GM18499 (cell line): Measurements from ENCODE around the gene CSNK1D.
"Not testable (repeated sequence)": the region's sequence is repeated elsewhere in the genome, so short reads cannot be mapped to it uniquely, and the experiment has no call there.

Experiments used
- ATAC-seq: cut with Tn5 transposase; IDR thresholded peaks from one replicate; pipeline ENCODE4 v1.9.1; 2021; ENCODE audit warnings: moderate number of reproducible peaks; ENCODE audit not compliant: insufficient read depth, unreplicated experiment

Gene CSNK1D

GRCh38 chr17:82276938-82277337 lies 3.4 kb upstream of the CSNK1D start:
- no peak for ATAC-seq

DNA sequence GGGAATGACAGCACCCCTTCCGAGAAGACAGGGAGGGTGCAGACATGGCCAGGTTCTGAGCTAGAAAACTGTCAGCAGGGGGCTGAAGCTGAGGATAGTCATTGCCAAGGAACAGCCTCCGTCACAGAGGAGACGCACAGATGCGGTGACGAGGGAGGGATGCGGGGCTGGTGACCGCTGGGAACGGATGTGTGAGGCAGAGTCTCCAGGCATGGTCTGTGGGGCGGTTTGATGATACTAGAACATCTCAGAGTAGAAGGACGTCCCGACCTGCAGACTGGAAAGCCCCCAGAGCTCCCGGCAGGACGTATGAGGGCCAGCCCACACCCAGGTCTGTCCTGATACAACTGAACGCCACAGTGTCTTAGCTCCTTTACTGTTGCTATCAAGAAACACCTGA lies 1.8 kb upstream of the CSNK1D start:
- no peak for ATAC-seq

DNA sequence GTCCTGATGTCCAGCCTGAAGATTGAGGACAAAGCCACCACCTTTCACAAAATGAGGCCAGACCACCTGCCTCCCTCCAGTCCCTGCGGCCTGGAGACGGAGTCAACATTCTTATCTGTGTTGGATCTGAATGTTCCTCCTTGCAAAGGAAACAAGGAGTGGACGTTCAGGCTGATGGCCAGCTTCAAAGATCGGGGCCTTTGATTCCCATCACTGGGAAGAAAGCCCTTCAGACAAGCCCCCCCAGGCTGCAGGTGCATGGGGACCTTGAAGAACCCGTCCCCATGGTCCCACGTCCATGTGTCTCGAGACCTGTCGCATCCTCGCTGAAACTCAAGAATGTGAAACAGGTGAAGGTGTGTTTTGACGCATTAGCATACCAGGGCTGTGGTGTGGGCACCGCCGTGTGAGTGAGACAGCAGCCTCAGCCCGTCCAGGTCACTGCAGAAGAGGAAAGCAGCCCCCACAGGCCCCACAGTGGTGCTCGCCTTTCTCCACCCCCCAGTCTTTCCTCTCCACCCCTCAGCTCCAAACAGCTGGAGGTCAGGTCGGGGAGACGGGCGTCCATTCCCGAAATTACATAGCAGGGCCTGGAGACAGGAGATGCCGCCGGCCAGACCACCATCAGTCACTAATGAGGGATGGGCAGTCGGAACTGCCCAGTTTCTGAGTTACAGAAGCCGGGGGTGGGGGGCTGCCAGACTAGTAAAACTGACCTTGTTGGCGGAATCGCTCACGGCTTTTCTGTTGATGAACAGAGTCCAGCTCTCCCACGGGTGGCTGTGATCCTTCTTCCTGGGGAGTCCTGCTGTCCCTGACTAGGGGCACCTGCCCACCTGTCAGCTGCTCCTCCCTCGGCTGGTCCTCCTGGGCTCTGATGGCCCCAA lies 877 bp upstream of the CSNK1D start:
- ATAC-seq = no peak

GRCh38 chr17:82272495-82273326 lies 789 bp downstream of the CSNK1D start:
- ATAC-seq = no peak

DNA sequence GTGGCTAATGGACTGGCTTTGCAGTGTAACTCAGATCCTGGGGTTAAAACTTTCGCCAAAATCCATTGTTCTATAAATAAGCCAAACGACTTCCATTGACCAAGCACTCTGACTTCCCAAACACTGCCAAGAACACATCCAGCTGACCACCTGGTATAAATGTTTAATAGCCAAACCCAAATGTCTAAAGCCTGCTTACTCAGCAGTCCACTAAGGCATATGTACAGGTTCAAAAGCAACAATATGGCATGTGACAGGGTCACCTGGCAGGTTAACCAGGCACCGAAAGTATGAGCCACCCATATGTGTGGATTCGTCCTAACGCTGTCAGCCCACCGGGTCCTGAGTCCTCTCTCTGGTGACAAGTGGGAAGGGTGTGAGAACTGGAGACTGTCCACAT lies 2.1 kb downstream of the CSNK1D start:
- ATAC-seq = no peak

DNA sequence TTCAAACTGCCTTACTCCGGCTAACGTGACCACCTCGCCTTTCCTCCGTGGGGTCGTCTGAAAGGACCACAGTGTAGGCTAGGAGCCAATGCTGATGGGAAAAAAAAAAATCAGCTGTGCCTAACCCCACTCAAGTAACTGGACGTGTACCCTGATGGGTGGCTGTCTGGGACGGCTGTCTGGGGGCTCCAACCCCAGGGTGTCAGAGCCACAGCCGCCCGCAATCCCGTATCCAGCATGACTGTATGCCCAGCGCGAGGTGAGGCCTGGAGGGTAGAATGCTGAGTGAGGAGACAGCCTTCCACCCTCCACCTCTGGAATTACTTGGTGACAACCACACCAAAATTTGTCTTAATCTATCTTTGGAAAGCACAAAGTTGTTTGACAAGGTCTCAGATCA lies 2.8 kb downstream of the CSNK1D start:
- no peak for ATAC-seq

GRCh38 chr17:82269882-82270500 lies 3.5 kb downstream of the CSNK1D start:
- ATAC-seq = no peak

- ATAC-seq = no peak
Measured at GRCh38 chr17:82269138-82269881, 4.2 kb downstream of the CSNK1D start.

DNA sequence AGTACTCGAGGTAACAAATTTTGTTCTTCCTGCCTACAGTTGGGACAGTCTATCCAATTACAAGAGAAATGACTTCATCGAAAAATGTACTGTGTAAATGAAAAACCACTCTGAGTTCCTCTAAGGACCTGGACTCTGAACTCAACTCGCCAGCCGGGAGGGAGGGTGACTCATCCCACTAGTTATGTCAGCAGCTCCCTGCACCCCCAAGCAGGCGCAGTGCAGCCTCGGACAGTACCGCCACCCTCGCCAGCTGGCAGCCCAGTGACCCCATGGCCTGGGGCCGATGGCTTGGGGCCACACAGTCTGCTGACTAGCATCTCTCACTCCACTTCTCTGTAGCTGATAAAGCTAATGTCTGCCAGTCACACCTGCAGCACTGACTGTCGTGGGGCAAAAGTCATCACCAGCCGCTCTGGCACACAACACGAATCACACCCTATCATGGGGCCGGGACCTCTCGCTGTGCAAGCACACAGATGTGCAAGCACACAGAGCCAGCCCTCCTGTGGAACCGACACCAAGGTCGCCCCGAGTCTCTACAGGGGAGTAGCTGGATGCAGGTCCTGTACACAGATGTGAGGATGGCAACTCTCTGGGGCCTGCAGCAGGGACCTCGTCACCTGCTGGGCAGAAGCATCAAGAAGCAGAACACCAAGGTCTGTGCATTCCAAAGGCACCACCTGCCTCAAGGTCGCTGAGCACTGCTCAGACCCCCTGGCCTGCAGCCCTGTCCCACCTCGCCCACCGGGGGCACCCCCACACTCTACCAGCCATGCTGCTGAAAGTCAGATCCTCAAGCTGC lies 5.7 kb downstream of the CSNK1D start:
- no peak for ATAC-seq

- no peak for ATAC-seq
Measured at GRCh38 chr17:82266142-82266541, 7.4 kb downstream of the CSNK1D start.

- ATAC-seq = no peak
Measured at GRCh38 chr17:82263641-82264040, 9.9 kb downstream of the CSNK1D start.

DNA sequence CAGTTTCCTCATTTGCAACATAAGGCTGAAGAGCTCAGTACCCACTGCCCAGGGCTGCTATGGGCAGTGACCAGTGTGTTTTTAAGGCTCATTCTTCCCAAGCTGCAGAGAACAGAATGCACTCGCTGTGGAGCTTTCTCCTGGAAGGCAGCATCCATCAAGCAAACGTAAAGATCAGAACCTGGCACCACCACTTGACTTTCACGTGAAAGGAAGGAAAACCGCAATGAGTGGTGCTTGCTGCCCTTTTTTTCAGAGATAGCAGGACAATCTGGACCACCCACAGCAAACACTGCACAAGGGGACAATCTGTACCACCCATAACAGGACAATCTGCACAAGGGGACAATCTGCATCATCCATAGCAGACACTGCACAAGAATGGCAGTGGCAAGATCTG lies 11.2 kb downstream of the CSNK1D start:
- no peak for ATAC-seq

DNA sequence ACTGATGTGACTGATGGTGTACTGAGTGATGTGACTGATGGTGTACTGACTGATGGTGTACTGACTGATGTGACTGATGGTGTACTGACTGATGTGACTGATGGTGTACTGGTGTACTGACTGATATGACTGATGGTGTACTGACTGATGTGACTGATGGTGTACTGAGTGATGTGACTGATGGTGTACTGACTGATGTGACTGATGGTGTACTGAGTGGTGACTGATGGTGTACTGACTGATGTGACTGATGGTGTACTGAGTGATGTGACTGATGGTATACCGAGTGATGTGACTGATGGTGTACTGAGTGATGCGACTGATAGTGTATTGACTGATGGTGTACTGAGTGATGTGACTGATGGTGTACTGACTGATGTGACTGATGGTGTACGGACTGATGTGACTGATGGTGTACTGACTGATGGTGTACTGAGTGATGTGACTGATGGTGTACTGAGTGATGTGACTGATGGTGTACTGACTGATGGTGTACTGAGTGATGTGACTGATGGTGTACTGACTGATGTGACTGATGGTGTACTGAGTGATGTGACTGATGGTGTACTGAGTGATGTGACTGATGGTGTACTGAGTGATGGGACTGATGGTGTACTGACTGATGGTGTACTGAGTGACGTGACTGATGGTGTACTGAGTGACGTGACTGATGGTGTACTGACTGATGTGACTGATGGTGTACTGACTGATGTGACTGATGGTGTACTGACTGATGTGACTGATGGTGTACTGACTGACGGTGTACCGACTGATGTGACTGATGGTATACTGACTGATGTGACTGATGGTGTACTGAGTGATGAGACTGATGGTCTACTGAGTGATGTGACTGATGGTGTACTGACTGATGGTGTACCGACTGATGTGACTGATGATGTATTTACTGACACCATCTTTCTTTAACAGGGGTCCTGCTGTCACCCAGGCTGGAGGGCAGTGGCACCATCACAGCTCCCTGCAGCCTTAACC lies 13.2 kb downstream of the CSNK1D start:
- ATAC-seq = not testable (repeated sequence)

DNA sequence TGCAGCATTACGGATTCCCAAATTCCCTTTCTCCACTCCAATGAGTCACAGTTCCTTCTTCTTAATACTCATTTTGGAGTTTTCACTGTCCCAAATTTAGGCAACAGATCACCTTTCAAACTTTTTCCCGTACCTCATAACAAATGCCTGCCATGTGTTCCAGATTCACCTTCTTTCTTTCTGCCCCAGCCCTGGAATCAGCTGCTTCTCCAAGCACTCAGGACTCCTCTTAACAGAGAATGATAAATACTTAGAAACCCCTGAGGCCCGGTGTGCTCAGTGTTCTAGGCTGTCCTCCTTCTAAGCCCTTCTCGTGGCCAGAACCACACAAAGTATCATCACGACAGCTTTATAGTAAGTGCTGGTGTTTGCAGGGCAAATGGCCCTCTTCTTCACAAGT lies 14.9 kb downstream of the CSNK1D start:
- ATAC-seq = no peak

- no peak for ATAC-seq
Measured at GRCh38 chr17:82257473-82257872, 16.0 kb downstream of the CSNK1D start.

DNA sequence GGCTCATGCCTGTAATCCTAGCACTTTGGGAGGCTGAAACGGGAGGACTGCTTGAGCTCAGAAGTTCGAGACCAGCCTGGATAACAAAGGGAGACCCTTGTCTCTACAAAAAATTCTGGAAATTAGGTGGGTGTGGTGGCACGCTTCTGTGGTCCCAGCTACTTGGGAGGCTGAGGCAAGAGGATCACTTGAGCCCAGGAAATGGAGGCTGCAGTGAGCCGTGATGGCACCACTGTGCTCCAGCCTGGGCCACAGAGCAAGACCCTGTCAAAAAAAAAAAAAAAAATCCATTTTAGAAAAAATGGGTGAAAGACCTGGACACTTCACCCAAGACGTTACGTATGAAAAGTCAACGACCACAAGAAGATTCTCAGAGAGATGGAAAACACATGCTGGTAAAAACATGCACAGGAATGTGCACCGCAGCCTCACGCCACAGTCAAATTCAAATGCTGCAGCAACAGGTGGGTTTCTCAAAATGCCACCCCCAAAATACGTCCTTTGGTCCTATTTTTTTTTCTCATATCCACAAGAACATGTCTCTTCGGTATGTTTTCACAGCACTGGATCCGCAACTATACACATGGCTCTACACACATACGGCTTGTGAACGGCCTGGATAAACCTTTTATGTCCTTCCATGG lies 17.1 kb downstream of the CSNK1D start:
- ATAC-seq = no peak

GRCh38 chr17:82255402-82255972 lies 18.0 kb downstream of the CSNK1D start:
- ATAC-seq = no peak

DNA sequence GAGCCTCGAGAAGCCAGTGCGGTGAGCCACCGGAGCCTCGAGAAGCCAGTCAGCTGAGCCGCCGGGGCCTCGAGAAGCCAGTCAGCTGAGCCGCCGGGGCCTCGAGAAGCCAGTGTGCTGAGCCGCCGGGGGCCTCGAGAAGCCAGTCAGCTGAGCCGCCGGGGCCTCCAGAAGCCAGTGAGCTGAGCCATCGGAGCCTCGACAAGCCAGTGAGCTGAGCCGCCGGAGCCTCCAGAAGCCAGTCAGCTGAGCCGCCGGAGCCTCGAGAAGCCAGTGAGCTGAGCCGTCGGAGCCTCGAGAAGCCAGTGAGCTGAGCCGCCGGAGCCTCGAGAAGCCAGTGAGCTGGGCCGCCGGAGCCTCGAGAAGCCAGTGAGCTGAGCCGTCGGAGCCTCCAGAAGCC lies 18.8 kb downstream of the CSNK1D start:
- ATAC-seq = not testable (repeated sequence)
